Measurements from ENCODE around the gene NUDT19. TPM values are rescaled to one million over a fixed set of nuclear protein-coding genes. Genes with fewer than 3 reads are reported as not detected.
"Not testable (repeated sequence)": the region's sequence is repeated elsewhere in the genome, so short reads cannot be mapped to it uniquely, and the experiment has no call there.

NUDT19 gene
- total RNA-seq (2014; rRNA removed; shearing (Covaris generic); ENCODE audit: low replicate concordance), result 11.9 and 14.0 TPM in 2 replicates

DNA sequence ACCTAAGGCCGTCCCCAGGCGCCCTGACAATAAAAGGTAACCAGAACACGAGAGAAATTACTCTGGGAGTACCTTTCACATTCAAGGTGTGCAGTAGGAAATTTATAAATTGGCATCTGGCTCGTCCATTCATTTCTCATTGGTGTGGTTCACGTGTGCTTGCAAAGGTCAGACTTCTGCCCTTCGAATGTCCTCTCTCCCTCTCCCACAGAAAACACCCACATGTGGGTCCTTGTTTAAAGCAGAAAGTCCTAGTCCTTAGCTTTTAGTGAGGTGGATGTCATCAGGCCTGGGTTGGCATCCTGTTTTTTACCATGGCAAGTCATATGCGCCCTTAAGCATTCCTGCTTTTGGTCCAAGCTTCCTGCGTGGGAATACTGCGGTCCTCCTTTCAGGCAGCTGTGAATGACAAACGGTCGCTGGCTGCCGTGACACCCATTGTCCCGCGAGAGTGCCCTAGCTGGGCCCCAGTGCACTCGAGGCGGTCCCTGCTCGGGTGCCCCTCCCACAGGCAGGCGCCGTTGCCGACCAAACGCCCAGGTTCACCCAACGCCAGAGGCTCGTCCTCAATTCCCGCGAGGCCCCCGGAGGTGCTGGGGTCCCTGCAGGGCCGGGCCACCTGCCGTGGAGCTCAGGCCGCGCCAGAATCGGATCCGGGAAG is at the start of gene NUDT19:
Gene NUDT19 (plus strand): TSS at position 531 of the 661 bp plus-strand sequence. CDS start 140 bp downstream, outside the sequence.
- DNase-seq (ENCODE audit: low read depth), result peak; percentile 91
- in situ Hi-C loops (cut with HindIII; ENCODE audit: low pct_unique_long_range_greater_than_20kb, low sequenced_read_pairs), result no loop called here

DNA sequence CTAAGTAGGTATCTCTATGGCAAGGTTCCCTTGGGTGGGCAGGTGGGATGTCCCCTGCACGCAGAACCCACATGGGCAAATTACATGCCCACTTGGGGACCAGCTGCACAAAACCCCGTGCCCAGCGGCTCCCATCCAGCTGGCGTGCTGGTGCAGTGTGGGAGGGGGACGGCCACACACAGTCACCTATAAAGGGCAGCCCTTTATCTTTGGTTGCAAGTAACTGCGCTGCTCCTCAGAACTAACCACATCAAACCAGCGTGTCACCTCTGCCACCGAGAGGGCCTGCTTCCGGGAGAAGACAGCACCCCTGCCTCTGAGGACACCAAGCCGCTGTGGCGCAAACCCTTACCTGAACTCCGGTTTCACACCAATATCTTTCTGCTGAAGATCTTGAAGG is 48.9 kb upstream of the NUDT19 start:
- no peak for DNase-seq (ENCODE audit: low read depth)
- in situ Hi-C loops (cut with HindIII; ENCODE audit: low pct_unique_long_range_greater_than_20kb, low sequenced_read_pairs), result no loop called here

GRCh38 chr19:32646556-32646955 is 45.1 kb upstream of the NUDT19 start:
- DNase-seq (ENCODE audit: low read depth), result no peak
- in situ Hi-C loops (cut with HindIII; ENCODE audit: low pct_unique_long_range_greater_than_20kb, low sequenced_read_pairs), result no loop called here

DNA sequence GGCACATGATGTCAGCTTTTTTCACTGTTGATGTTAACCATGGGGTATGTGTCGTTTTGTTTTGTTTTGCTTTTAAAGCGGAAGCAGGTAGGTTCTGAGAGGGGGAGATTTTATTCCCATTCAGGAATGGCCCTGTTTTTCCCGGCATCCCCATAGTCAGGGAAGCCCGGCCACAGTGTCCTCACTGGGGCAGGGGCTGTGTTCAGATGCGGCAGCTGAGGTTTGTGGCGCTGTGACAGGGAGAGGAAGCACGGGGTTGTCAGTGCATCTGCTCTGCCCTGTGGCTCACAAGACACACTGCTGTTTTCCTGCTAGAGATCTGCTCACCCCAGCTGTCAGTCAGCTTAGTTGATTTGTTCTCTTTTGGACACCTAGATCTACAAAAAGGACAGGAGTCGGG is 44.3 kb upstream of the NUDT19 start:
- in situ Hi-C loops (cut with HindIII; ENCODE audit: low pct_unique_long_range_greater_than_20kb, low sequenced_read_pairs), result no loop called here
- no peak for DNase-seq (ENCODE audit: low read depth)

- no peak for DNase-seq (ENCODE audit: low read depth)
- in situ Hi-C loops (cut with HindIII; ENCODE audit: low pct_unique_long_range_greater_than_20kb, low sequenced_read_pairs), result no loop called here
These were observed 41.9 kb upstream of the NUDT19 start for GRCh38 chr19:32649751-32650150.

DNA sequence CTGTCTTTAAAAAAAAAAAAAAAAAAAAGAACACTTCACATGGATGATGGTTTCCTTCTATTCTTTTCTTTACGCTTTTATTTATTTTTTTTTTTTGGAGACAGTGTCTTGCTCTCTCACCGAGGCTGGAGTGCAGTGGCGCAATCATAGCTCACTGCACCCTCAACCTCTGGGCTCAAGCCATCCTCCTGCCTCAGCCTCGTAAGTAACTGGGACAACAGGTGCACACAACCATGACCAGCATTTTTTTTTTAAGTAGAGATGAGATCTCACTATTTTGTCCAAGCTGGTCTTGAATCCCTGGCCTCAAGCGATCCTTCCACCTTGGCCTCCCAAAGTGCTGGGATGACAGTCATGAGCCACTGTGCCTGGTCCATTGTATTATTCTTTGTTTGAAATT is 41.0 kb upstream of the NUDT19 start:
- in situ Hi-C loops (cut with HindIII; ENCODE audit: low pct_unique_long_range_greater_than_20kb, low sequenced_read_pairs), result no loop called here
- no peak for DNase-seq (ENCODE audit: low read depth)

GRCh38 chr19:32651729-32652140 is 39.9 kb upstream of the NUDT19 start:
- no peak for DNase-seq (ENCODE audit: low read depth)
- in situ Hi-C loops (cut with HindIII; ENCODE audit: low pct_unique_long_range_greater_than_20kb, low sequenced_read_pairs), result no loop called here

DNA sequence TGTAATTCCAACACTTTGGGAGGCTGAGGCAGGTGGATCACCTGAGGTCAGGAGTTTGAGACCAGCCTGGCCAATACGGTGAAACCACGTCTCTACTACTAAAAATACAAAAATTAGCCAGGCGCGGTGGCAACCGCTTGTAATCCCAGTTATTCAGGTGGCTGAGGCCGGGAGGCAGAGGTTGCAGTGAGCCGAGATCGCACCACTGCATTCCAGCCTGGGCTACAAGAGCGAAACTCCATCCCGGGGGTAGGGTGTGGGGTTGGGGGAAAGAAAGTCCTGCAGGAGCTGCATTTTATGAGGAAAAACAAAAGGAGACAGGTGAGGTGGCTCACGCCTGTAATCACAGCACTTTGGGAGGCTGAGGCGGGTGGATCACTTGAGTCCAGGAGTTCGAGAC is 39.3 kb upstream of the NUDT19 start:
- in situ Hi-C loops (cut with HindIII; ENCODE audit: low pct_unique_long_range_greater_than_20kb, low sequenced_read_pairs); DNase-seq (ENCODE audit: low read depth): not testable (repeated sequence)

DNA sequence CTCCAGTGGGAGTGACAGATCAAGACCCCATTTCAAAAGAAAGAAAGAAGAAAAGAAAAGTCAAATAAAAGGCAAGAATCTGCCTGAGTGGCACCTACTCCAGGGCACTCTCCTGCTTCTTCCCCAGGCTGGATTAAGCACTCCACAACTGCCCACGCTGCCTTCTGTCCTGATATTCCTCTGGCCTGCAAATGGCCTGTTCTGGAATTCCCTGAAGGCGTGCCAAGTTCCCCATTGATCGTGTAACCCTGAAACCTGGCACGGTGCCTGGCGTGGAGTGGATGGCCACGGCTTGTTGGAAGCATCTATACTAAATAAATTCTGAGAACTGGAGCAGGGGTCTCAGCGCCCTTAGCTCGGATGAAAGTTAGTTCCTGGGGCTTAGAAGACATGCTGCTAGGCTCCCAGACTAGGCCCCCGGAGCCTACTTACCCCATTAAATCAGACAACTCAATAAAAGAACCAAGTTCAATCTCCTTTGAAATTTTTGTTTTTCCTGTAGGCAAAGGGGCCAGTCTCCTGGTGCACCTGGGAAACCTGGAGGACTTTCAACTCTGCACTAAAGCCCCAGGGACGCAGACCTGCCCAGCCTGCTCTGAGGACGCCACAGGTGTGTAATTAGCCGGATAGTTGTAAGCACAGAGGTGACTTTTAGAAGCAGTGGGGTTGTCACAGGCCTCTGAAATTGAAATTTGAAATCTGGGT is 38.6 kb upstream of the NUDT19 start:
- no peak for DNase-seq (ENCODE audit: low read depth)
- in situ Hi-C loops (cut with HindIII; ENCODE audit: low pct_unique_long_range_greater_than_20kb, low sequenced_read_pairs), result no loop called here

- in situ Hi-C loops (cut with HindIII; ENCODE audit: low pct_unique_long_range_greater_than_20kb, low sequenced_read_pairs), result no loop called here
- no peak for DNase-seq (ENCODE audit: low read depth)
These were observed 38.1 kb upstream of the NUDT19 start for GRCh38 chr19:32653599-32653915.

- in situ Hi-C loops (cut with HindIII; ENCODE audit: low pct_unique_long_range_greater_than_20kb, low sequenced_read_pairs); DNase-seq (ENCODE audit: low read depth): not testable (repeated sequence)
These were observed 35.2 kb upstream of the NUDT19 start for GRCh38 chr19:32656379-32656778.

- in situ Hi-C loops (cut with HindIII; ENCODE audit: low pct_unique_long_range_greater_than_20kb, low sequenced_read_pairs), result no loop called here
- DNase-seq (ENCODE audit: low read depth), result no peak
These were observed 33.5 kb upstream of the NUDT19 start for GRCh38 chr19:32658075-32658474.

DNA sequence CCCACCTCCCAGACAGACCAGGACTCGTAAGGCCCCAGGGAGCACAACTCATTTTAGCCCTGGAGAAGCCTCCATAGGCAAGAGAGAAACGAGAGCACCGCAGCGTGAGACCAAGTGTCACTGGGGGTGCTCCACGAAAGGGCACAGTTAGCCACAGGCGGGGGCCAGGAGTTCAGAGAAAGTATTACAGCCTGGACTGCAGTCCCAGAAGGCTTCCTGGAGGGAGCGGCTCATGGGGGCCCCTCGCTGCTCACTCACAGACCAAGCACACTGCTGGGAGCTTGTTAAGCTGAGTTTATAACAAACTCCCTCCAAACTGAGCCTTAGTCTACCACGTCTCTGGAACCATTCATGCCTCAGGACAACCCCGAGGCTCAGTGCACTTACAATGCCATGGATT is 33.1 kb upstream of the NUDT19 start:
- in situ Hi-C loops (cut with HindIII; ENCODE audit: low pct_unique_long_range_greater_than_20kb, low sequenced_read_pairs), result no loop called here
- no peak for DNase-seq (ENCODE audit: low read depth)

- DNase-seq (ENCODE audit: low read depth), result no peak
These were observed 30.3 kb upstream of the NUDT19 start for GRCh38 chr19:32661318-32661717.

DNA sequence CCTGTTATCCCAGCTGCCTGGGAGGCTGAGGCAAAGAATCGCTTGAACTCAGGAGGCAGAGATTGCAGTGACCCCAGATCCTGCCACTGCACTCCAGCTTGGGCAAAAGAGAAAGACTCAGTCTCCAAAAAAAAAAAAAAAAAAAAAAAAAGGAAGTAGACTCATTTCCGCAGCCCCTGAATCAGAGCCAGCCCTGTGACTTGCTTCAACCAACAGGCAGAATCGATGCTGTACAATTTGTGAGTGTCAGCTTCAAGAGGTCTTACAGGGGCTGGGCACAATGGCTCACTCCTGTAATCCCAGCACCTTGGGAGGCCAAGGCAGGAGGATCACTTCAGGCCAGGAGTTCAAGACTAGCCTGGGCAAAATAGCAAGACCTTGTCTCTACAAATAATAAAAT is 29.4 kb upstream of the NUDT19 start:
- no peak for DNase-seq (ENCODE audit: low read depth)
- in situ Hi-C loops (cut with HindIII; ENCODE audit: low pct_unique_long_range_greater_than_20kb, low sequenced_read_pairs), result no loop called here

More at GRCh38 chr19:32661318-32661717, 30.3 kb upstream of the NUDT19 start:
- in situ Hi-C loops (cut with HindIII; ENCODE audit: low pct_unique_long_range_greater_than_20kb, low sequenced_read_pairs), result no loop called here

- in situ Hi-C loops (cut with HindIII; ENCODE audit: low pct_unique_long_range_greater_than_20kb, low sequenced_read_pairs), result no loop called here
- DNase-seq (ENCODE audit: low read depth), result no peak
These were observed 25.5 kb upstream of the NUDT19 start for GRCh38 chr19:32666084-32666483.

DNA sequence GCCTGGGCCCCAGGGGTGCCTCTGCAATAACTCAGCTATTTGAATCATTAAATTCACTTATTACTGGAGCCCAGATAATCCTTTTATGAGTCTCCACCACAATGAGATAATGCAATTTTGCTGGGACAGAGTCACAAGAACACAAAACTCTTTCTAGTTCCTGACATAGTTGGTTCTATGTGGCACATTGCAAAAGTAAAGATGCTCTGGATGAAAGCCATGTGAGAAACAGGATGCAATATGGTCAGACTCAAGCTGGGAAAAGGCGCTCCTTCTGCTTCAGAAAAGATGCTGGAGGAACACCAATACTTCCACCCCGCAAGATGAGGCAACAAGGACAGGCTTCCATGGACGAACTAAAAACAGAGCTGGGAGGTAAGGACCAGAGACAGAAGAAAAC is 22.3 kb upstream of the NUDT19 start:
- in situ Hi-C loops (cut with HindIII; ENCODE audit: low pct_unique_long_range_greater_than_20kb, low sequenced_read_pairs), result no loop called here
- DNase-seq (ENCODE audit: low read depth), result no peak

DNA sequence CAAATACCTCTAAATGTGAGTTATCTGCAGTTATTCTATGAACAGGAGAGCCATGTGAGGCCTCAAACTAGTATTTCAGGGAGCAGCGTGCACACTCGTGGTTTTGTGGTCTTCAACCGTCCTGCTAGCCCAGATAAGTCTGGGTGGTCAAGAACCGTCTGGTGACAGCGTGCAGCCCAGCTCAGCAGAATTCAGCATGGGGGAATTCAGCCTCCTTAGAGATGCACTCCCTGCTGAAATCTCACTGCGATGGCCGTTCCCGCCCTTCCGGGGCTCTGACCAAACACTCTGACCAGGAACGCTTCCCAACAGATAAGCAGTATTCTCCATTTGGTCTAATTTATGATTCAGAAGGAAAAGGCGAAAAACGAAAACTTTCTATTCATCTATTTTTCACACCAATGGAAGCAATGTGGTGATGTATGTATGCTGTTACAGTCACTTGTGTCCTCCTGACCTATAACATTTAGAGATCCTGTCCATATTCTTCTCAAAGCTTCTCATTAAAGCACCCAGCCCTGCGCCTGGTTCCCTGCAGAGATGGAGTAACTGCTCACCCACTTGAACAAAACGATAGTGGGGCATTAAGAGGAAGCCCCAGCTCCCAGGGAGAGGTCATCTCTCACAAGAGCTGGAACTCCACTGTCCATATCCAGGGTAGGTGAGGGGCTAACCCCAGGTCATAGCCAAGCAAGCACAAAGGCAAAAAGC is 19.6 kb upstream of the NUDT19 start:
- in situ Hi-C loops (cut with HindIII; ENCODE audit: low pct_unique_long_range_greater_than_20kb, low sequenced_read_pairs), result no loop called here
- no peak for DNase-seq (ENCODE audit: low read depth)

- no peak for DNase-seq (ENCODE audit: low read depth)
- in situ Hi-C loops (cut with HindIII; ENCODE audit: low pct_unique_long_range_greater_than_20kb, low sequenced_read_pairs), result no loop called here
These were observed 18.8 kb upstream of the NUDT19 start for GRCh38 chr19:32672841-32673240.

Measured in Caki2 (cell line).